ENCODE results near the gene ARID1B.

DNA sequence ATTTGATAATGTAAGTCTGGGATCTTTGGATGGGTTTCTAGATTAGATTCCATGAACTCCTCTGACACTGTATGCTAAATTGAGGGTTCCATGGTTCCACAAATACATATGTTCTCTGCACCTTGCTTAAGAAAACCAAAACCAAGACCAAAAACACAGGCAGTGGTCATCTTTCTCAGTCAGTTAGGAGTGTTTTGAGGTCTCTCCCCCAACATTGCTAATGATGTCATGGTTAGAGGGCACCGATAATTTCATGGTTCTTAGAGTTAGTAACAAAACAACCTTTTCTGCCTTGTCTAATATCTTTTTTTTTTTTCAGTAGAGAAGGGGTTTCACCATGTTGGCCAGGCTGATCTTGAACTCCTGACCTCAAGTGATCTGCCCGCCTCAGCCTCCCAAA is 44.5 kb downstream of the ARID1B start:
- TF ChIP-seq, protein P1, sequence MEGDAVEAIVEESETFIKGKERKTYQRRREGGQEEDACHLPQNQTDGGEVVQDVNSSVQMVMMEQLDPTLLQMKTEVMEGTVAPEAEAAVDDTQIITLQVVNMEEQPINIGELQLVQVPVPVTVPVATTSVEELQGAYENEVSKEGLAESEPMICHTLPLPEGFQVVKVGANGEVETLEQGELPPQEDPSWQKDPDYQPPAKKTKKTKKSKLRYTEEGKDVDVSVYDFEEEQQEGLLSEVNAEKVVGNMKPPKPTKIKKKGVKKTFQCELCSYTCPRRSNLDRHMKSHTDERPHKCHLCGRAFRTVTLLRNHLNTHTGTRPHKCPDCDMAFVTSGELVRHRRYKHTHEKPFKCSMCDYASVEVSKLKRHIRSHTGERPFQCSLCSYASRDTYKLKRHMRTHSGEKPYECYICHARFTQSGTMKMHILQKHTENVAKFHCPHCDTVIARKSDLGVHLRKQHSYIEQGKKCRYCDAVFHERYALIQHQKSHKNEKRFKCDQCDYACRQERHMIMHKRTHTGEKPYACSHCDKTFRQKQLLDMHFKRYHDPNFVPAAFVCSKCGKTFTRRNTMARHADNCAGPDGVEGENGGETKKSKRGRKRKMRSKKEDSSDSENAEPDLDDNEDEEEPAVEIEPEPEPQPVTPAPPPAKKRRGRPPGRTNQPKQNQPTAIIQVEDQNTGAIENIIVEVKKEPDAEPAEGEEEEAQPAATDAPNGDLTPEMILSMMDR (conservative IDR thresholded peaks at IDR 0.05): no peak
- TF ChIP-seq EZH2 (IDR thresholded peaks at IDR 0.05; ENCODE audit: low read depth): no peak

Measured in PC-9 (cell line).